Left renal cortex interstitium (tissue), 4 donors: Measurements from ENCODE around the gene OSTN. TPM values are rescaled to one million over a fixed set of nuclear protein-coding genes. Genes with fewer than 3 reads are reported as not detected.
"Not testable (repeated sequence)": the region's sequence is repeated elsewhere in the genome, so short reads cannot be mapped to it uniquely, and the experiment has no call there.

Experiments
- DNase-seq, 4 donors: peaks; one replicate each; pipeline ENCODE4 v3.0.0-alpha.2; 2013; ENCODE audit warnings: low read depth in 4 of 4, low spot score in 2 of 4, missing footprints in 1 of 4
- polyA plus RNA-seq, 4 donors: library from polyadenylated mRNA; unstranded; fragments of 120-200 nt; gene quantifications; one replicate each; pipeline ENCODE4 v1.2.1, GENCODE V29; 2013; ENCODE audit not compliant: insufficient read length in 4 of 4

OSTN gene
- polyA plus RNA-seq, 4 donors, result 7.6 to 42.6 (median 8.6) TPM

GRCh38 chr3:191261304-191261638, 62.2 kb downstream of the OSTN start:
- DNase-seq, result no peak

GRCh38 chr3:191262650-191263049, 63.6 kb downstream of the OSTN start:
- no peak for DNase-seq

- no peak for DNase-seq
These were observed 64.3 kb downstream of the OSTN start for GRCh38 chr3:191263365-191263764.

GRCh38 chr3:191263850-191264249, 64.8 kb downstream of the OSTN start:
- no peak for DNase-seq

GRCh38 chr3:191268737-191269136, 69.7 kb downstream of the OSTN start:
- no peak for DNase-seq

GRCh38 chr3:191269289-191270085, 70.4 kb downstream of the OSTN start:
- no peak for DNase-seq

GRCh38 chr3:191275244-191275643, 76.2 kb downstream of the OSTN start:
- not testable (repeated sequence) for DNase-seq

- no peak for DNase-seq
These were observed 76.7 kb downstream of the OSTN start for GRCh38 chr3:191275751-191276150.

GRCh38 chr3:191280111-191280510, 81.1 kb downstream of the OSTN start:
- no peak for DNase-seq

GRCh38 chr3:191280882-191281281, 81.8 kb downstream of the OSTN start:
- no peak for DNase-seq

GRCh38 chr3:191282251-191283185, 83.5 kb downstream of the OSTN start:
- no peak for DNase-seq

GRCh38 chr3:191283400-191283799, 84.4 kb downstream of the OSTN start:
- DNase-seq, result no peak

GRCh38 chr3:191290311-191291025, 91.4 kb downstream of the OSTN start:
- no peak for DNase-seq

GRCh38 chr3:191292243-191293015, 93.4 kb downstream of the OSTN start:
- no peak for DNase-seq

- no peak for DNase-seq
These were observed 95.2 kb downstream of the OSTN start for GRCh38 chr3:191294291-191294690.

- no peak for DNase-seq
These were observed 97.0 kb downstream of the OSTN start for GRCh38 chr3:191296041-191296541.

GRCh38 chr3:191298846-191299245, 99.8 kb downstream of the OSTN start:
- DNase-seq, result no peak

GRCh38 chr3:191300422-191300821, 101.4 kb downstream of the OSTN start:
- DNase-seq, result no peak

- DNase-seq, result no peak
These were observed 102.0 kb downstream of the OSTN start for GRCh38 chr3:191301017-191301416.

GRCh38 chr3:191301782-191302411, 102.9 kb downstream of the OSTN start:
- no peak for DNase-seq
